SH-SY5Y (cell line): Measurements from ENCODE around the gene CENPW.

Experiments
- GATA2 ChIP-seq: IDR thresholded peaks from 2 replicates; pipeline ENCODE4 v1.6.1; 2011; ENCODE audit warnings: mild to moderate bottlenecking, low read depth, low read length
- GATA3 ChIP-seq: IDR thresholded peaks from 2 replicates; pipeline ENCODE4 v1.6.1; 2011; ENCODE audit warnings: low read depth, mild to moderate bottlenecking, low read length, moderate library complexity

CENPW gene

GRCh38 chr6:126396131-126396530 lies 56.2 kb downstream of the CENPW start:
- TF ChIP-seq GATA3 (no peak), GATA2 (no peak)
